Subcutaneous adipose tissue (tissue), 4 donors: Measurements from ENCODE around the gene HRG. TPM values are rescaled to one million over a fixed set of nuclear protein-coding genes. Genes with fewer than 3 reads are reported as not detected.

ENCODE experiments used
- total RNA-seq, 4 donors: library from RNA; depleted of rRNA; stranded (reverse); fragments of >200 nt; gene quantifications; one replicate each; pipeline ENCODE4 v1.1.0, GENCODE V29; 2016
- TF ChIP-seq, protein P1 (sequence below): fragments of 450-650 bp; IDR thresholded peaks from one replicate; pipeline ENCODE4 v1.5.1; 2016; ENCODE audit warnings: low read depth, mild to moderate bottlenecking, control low read depth, antibody characterized with exemption, moderate library complexity

Gene HRG
- total RNA-seq, 4 donors from 2014 or later: not detected

DNA sequence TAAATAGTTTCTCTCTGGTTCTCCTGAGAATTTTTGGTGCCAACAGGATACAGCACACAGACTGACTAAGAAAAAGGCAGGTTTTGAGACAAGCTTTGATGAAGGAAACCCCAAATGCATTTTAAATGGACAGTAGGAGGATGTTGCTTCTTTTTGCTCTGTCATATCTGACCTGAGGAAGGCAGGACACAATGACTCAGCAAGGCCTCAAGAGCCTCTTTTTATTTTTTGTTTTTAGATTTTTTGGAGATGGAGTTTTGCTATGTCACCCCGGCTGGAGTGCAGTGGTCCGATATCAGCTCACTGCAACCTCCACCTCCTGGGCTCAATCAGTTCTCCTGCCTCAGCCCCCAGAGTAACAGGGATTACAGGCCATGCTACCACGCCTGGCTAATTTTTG lies 34.5 kb downstream of the HRG start:
- TF ChIP-seq, protein P1, sequence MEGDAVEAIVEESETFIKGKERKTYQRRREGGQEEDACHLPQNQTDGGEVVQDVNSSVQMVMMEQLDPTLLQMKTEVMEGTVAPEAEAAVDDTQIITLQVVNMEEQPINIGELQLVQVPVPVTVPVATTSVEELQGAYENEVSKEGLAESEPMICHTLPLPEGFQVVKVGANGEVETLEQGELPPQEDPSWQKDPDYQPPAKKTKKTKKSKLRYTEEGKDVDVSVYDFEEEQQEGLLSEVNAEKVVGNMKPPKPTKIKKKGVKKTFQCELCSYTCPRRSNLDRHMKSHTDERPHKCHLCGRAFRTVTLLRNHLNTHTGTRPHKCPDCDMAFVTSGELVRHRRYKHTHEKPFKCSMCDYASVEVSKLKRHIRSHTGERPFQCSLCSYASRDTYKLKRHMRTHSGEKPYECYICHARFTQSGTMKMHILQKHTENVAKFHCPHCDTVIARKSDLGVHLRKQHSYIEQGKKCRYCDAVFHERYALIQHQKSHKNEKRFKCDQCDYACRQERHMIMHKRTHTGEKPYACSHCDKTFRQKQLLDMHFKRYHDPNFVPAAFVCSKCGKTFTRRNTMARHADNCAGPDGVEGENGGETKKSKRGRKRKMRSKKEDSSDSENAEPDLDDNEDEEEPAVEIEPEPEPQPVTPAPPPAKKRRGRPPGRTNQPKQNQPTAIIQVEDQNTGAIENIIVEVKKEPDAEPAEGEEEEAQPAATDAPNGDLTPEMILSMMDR: no peak

DNA sequence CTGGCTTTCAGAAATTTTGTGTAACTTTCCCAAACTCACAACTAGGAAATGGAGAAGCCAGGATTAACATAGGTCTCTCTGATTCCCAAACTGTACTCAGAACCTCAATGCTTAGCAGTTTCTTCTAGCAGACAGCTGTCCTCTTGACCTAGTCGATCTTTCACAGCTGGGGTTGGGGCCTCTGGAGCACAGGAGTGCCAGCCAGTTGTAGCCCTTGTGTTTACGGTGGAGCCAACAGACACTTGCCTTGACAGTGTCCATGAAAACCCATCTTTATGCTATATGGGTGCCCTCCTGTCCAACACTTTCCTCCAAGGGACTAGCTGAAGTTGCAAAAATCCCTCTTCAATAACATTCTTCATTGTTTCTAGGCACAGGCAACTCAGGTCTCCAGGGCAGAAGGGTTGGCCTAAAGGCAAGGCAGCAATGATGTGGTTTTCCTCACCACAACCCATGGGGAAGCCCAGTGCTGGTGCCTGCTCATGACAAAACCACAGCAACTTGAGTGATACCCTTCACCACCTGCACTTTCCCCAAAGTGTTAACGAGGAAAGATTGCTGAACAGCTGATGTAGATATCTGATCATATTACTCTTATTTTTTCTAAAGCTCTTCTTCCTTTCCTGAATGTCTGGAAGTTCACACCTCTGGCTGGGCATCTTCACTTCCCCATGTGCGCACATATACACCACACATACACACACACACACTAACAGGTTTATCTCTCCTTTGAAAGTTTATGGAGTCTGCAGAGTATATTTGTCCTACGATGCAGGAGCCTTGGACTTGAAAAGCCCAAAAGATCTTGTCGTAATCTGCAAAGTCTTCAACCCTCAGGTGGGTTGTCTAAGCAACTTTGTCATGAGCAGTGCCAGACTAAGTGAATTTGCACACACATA lies 40.3 kb downstream of the HRG start:
- TF ChIP-seq, protein P1: no peak

DNA sequence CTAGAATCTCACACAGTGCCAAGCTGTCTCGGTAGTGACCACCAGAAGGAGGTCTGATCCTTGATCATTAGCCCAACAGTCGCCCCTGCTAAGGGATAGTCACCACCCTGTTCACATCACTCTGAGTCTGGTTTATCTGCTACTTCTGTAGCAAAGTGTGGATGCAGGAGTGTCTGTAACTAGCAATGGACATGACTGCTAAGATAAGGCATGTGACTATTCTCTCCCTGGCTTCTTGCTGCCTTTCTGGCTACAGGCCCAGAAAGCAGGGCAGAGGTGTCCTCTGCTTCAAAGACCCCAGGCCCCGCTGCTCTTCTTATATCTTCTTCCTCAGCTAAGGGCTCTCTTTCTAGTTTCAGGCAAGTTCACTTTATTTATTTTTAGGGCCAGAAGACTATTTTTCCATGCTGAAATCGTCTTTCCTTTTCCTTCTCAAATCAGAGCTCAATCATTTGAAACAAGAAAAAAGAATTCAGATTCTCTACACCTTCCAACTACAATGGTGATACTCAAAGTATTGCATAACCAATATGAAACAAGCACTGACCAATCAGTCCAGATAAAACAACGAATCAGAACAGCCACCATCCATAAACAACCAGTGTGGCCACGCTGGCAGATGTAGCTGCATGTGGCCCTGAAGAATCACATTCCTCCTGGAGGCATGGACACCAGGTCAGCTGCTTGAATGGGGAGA lies 43.3 kb downstream of the HRG start:
- TF ChIP-seq, protein P1: no peak

DNA sequence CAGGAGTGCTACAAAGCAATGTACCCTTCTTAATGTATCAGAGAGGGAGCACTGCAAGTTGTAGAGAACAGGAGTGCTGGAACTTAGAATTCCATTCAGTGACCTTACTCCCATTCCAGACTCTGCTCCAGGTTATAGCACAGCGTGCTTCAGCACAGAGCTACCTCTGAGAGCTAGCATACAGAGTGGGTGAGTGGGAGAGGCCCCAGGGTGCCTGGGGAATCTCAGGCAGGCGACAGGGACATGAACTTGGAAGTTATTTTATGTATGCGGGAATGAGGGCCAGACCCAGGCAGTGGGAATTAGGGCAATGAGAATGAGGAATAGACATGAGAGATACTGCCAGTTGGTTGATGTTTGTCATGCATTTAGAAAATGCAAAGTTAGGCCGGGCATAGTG lies 47.7 kb downstream of the HRG start:
- TF ChIP-seq, protein P1: no peak

DNA sequence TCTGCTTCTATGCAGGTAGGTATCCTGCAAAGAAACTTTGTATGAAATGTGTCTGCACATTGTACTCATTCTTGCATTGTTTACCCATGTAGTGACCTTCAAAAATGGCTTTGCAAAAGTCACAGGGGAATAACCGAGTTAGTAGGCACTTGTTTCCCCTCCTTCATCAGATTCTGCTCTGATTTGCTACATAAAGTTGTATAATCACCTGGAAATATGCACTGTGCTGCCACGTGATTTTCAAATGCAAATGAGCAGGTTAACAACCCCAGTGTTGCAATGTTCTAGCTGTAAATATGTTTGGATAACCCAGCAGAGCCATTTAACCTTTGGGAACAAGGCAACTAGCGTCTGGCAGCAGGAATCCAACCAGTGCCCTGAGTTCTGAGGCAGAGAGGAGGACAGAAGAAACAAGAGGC lies 51.2 kb downstream of the HRG start, which contains the start of gene KNG1:
Gene KNG1 (plus strand): TSS at position 321 of the 419 bp plus-strand sequence. CDS start 184 bp downstream, outside the sequence.
- TF ChIP-seq, protein P1: no peak

DNA sequence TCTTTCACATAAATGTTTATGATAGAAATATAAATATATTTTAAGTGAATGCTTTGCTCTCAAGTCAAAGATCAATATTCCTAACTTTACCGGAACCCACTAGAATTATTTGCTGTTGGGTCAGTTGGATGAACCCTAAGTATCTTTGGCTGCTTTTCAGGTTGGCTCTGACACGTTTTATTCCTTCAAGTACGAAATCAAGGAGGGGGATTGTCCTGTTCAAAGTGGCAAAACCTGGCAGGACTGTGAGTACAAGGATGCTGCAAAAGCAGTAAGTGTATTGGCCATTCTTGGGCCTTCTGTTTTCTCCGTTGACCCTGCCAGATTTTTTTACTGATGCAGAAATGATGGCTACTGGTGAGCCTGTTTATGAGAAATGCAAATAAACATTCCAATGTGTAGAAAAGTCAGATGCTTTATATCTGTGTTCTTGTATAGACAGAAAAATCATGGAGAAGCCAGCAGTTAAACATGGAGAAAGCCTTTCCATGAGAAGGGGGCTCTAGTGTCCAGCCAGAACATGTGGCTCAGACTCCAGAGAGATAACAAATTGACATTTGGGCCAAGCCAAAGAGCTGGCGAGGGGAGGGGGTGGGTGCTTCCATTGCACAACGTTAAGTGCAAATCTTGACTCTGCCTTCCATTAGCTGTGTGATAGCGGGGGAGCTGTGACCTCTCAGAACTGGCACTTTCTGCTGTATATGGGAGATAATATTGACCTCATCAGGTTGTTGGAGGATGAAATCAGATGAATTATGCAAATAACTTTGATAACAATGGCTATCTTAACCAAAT lies 54.3 kb downstream of the HRG start:
- TF ChIP-seq, protein P1: no peak
